Activated T-cell treated with anti-CD3 and anti-CD28 coated beads, Interleukin-2, amount 50 U/mL, for 4 hours (primary cell): ENCODE measurements around the gene WNT5B. TPM values are rescaled to one million over a fixed set of nuclear protein-coding genes. Genes with fewer than 3 reads are reported as not detected.

ENCODE experiments used
- ATAC-seq, 2 donors: fragments of 200-7000 bp; cut with Tn5 transposase; one replicate each; pipeline ENCODE4 v1.10.0; 2021
- DNase-seq: peaks from one replicate; pipeline ENCODE4 v3.0.0-alpha.2; 2020
- H3K27me3 Mint-ChIP-seq: one replicate; pipeline ENCODE4 v1.8.0; 2021; ENCODE audit warnings: low read depth, mixed read lengths
- H3K36me3 Mint-ChIP-seq: one replicate; pipeline ENCODE4 v1.8.0; 2022; ENCODE audit warnings: mixed read lengths; ENCODE audit not compliant: insufficient read depth
- H3K4me1 Mint-ChIP-seq: one replicate; pipeline ENCODE4 v1.8.0; 2021; ENCODE audit warnings: low read depth, mixed read lengths
- H3K4me3 Mint-ChIP-seq: one replicate; pipeline ENCODE4 v1.8.0; 2021; ENCODE audit warnings: mild to moderate bottlenecking, moderate library complexity, mixed read lengths
- H3K9me3 Mint-ChIP-seq: one replicate; pipeline ENCODE4 v1.8.0; 2021; ENCODE audit warnings: mixed read lengths
- total RNA-seq, 3 donors: library from RNA; stranded (reverse); gene quantifications; one replicate each; pipeline ENCODE4 v1.2.1, GENCODE V29; 2021

WNT5B gene
- total RNA-seq, 3 donors from 2014 or later: 0.13 TPM; not detected in 2

GRCh38 chr12:1663440-1664132 lies 34.6 kb downstream of the WNT5B start:
- Mint-ChIP-seq H3K9me3 (no peaks in the 10 kb centered on the region), H3K27me3 (no peaks in the 10 kb centered on the region), H3K36me3 (no peaks in the 10 kb centered on the region), H3K4me1 (peaks cover 46% of the 10 kb centered on the region), H3K4me3 (peak overlapping the region; percentile 61)
- ATAC-seq (no peak), DNase-seq (no peak)

- DNase-seq (no peak), ATAC-seq (no peak)
- Mint-ChIP-seq H3K27me3 (no peaks in the 10 kb centered on the region), H3K36me3 (no peaks in the 10 kb centered on the region), H3K4me1 (peaks cover 52% of the 10 kb centered on the region), H3K9me3 (no peaks in the 10 kb centered on the region), H3K4me3 (no peak overlapping the region)
Observed at GRCh38 chr12:1665366-1665765, 36.3 kb downstream of the WNT5B start.

GRCh38 chr12:1666215-1666614 lies 37.2 kb downstream of the WNT5B start:
- no peaks in the 10 kb centered on the region for H3K27me3 Mint-ChIP-seq
- H3K9me3 Mint-ChIP-seq: no peaks in the 10 kb centered on the region
- H3K36me3 Mint-ChIP-seq: no peaks in the 10 kb centered on the region
- H3K4me3 Mint-ChIP-seq: no peak overlapping the region
- peaks cover 47% of the 10 kb centered on the region for H3K4me1 Mint-ChIP-seq
- DNase-seq (no peak), ATAC-seq (no peak)

- H3K9me3 Mint-ChIP-seq: no peaks in the 10 kb centered on the region
- no peak overlapping the region for H3K4me3 Mint-ChIP-seq
- DNase-seq (no peak), ATAC-seq (no peak)
- H3K36me3 Mint-ChIP-seq: no peaks in the 10 kb centered on the region
- peaks cover 47% of the 10 kb centered on the region for H3K4me1 Mint-ChIP-seq
- H3K27me3 Mint-ChIP-seq: no peaks in the 10 kb centered on the region
Observed at GRCh38 chr12:1666685-1667162, 37.7 kb downstream of the WNT5B start.

GRCh38 chr12:1668833-1669543 lies 40.0 kb downstream of the WNT5B start:
- Mint-ChIP-seq H3K4me3 (peak overlapping the region; percentile 4), H3K4me1 (peaks cover 39% of the 10 kb centered on the region), H3K9me3 (no peaks in the 10 kb centered on the region), H3K27me3 (no peaks in the 10 kb centered on the region), H3K36me3 (no peaks in the 10 kb centered on the region)
- no peak for ATAC-seq
- no peak for DNase-seq

- ATAC-seq (no peak), DNase-seq (no peak)
- H3K36me3 Mint-ChIP-seq: no peaks in the 10 kb centered on the region
- H3K9me3 Mint-ChIP-seq: no peaks in the 10 kb centered on the region
- no peak overlapping the region for H3K4me3 Mint-ChIP-seq
- H3K4me1 Mint-ChIP-seq: peaks cover 30% of the 10 kb centered on the region
- no peaks in the 10 kb centered on the region for H3K27me3 Mint-ChIP-seq
Observed at GRCh38 chr12:1670358-1671268, 41.6 kb downstream of the WNT5B start.

- H3K4me3 Mint-ChIP-seq: no peak overlapping the region
- no peaks in the 10 kb centered on the region for H3K9me3 Mint-ChIP-seq
- no peaks in the 10 kb centered on the region for H3K36me3 Mint-ChIP-seq
- DNase-seq (no peak), ATAC-seq (no peak)
- no peaks in the 10 kb centered on the region for H3K27me3 Mint-ChIP-seq
- no peaks in the 10 kb centered on the region for H3K4me1 Mint-ChIP-seq
Observed at GRCh38 chr12:1676043-1676442, 47.0 kb downstream of the WNT5B start.

- H3K9me3 Mint-ChIP-seq: no peaks in the 10 kb centered on the region
- H3K4me1 Mint-ChIP-seq: no peaks in the 10 kb centered on the region
- ATAC-seq (no peak), DNase-seq (no peak)
- no peak overlapping the region for H3K4me3 Mint-ChIP-seq
- peaks cover 2% of the 10 kb centered on the region for H3K27me3 Mint-ChIP-seq
- H3K36me3 Mint-ChIP-seq: no peaks in the 10 kb centered on the region
Observed at GRCh38 chr12:1680804-1681492, 51.9 kb downstream of the WNT5B start.

- no peaks in the 10 kb centered on the region for H3K4me1 Mint-ChIP-seq
- no peaks in the 10 kb centered on the region for H3K36me3 Mint-ChIP-seq
- H3K9me3 Mint-ChIP-seq: no peaks in the 10 kb centered on the region
- peaks cover 2% of the 10 kb centered on the region for H3K27me3 Mint-ChIP-seq
- ATAC-seq: no peak
- no peak for DNase-seq
- H3K4me3 Mint-ChIP-seq: no peak overlapping the region
Observed at GRCh38 chr12:1681493-1681807, 52.4 kb downstream of the WNT5B start.

- Mint-ChIP-seq H3K9me3 (no peaks in the 10 kb centered on the region), H3K36me3 (peaks cover 1% of the 10 kb centered on the region), H3K4me3 (peak overlapping the region; percentile 35), H3K4me1 (peaks cover 30% of the 10 kb centered on the region), H3K27me3 (no peaks in the 10 kb centered on the region)
- ATAC-seq (no peak), DNase-seq (no peak)
Observed at GRCh38 chr12:1688086-1688710, 59.2 kb downstream of the WNT5B start.

GRCh38 chr12:1690578-1691122 lies 61.6 kb downstream of the WNT5B start, which contains the start of gene ADIPOR2:
TSS of gene ADIPOR2 (plus strand) at chr12:1691070. CDS start at chr12:1754344, 63,274 bp downstream.
- Mint-ChIP-seq H3K4me3 (peak within 1 kb of the TSS; percentile 97), H3K36me3 (peaks cover 1% of the 10 kb centered on the region), H3K4me1 (peaks cover 41% of the 10 kb centered on the region), H3K27me3 (no peaks in the 10 kb centered on the region), H3K9me3 (no peaks in the 10 kb centered on the region)
- DNase-seq (peak; percentile 93), ATAC-seq (peak; percentile 98 to 99)

- H3K4me1 Mint-ChIP-seq: peaks cover 48% of the 10 kb centered on the region
- H3K4me3 Mint-ChIP-seq: peak overlapping the region; percentile 97
- H3K27me3 Mint-ChIP-seq: no peaks in the 10 kb centered on the region
- no peaks in the 10 kb centered on the region for H3K9me3 Mint-ChIP-seq
- peaks cover 5% of the 10 kb centered on the region for H3K36me3 Mint-ChIP-seq
- DNase-seq (no peak), ATAC-seq (peak; percentile 42 to 47)
Observed at GRCh38 chr12:1691123-1692007, 62.3 kb downstream of the WNT5B start.
